Fibroblast of lung (primary cell): ENCODE results near the gene ITK.

Source experiments
- CTCF ChIP-seq, 2 donors: IDR thresholded peaks in 1 of 2; conservative IDR thresholded peaks in 1 of 2; 1 replicate in 1 of 2; 2 replicates in 1 of 2; pipeline ENCODE4 v1.5.1; 2011 to 2012; ENCODE audit warnings: low read length in 2 of 2, control low read depth in 1 of 2, inconsistent platforms in 1 of 2, low read depth in 1 of 2, mild to moderate bottlenecking in 1 of 2
- EZH2 ChIP-seq: IDR thresholded peaks from 2 replicates; pipeline ENCODE4 v1.5.1; 2012; ENCODE audit warnings: low read length, control low read depth, mild to moderate bottlenecking; ENCODE audit errors: missing control alignments

- TF ChIP-seq EZH2 (no peak), CTCF (conservative IDR thresholded peaks at IDR 0.05 in 1 of 2, IDR thresholded peaks at IDR 0.05 in 1 of 2; ENCODE audit: low read depth in 1 of 2, low read length in 2 of 2) (no peak)
These were observed 21.2 kb downstream of the ITK start for GRCh38 chr5:157201857-157202256.
